Ascending aorta (tissue), 2 donors: Measurements from ENCODE around the gene CXCL13. TPM values are rescaled to one million over a fixed set of nuclear protein-coding genes. Genes with fewer than 3 reads are reported as not detected.
A peak's percentile ranks its signal among the peaks of the same experiment; 100 is the strongest.

Source experiments
- DNase-seq, 2 donors: peaks; one replicate each; pipeline ENCODE4 v3.0.0-alpha.2; 2019; ENCODE audit warnings: low spot score in 2 of 2
- H3K27ac ChIP-seq, 2 donors: fragments of 200-600 bp; sonication (generic); one replicate each; pipeline ENCODE4 v1.5.1; 2016 to 2017; ENCODE audit warnings: mild to moderate bottlenecking in 1 of 2
- H3K27me3 ChIP-seq: fragments of 200-600 bp; sonication (generic); one replicate; pipeline ENCODE4 v1.5.1; 2017
- H3K36me3 ChIP-seq, 2 donors: fragments of 200-600 bp; sonication (generic); one replicate each; pipeline ENCODE4 v1.5.1; 2016
- H3K4me1 ChIP-seq, 2 donors: fragments of 200-600 bp; sonication (generic); one replicate each; pipeline ENCODE4 v1.5.1; 2016 to 2017; ENCODE audit warnings: mild to moderate bottlenecking in 1 of 2
- H3K4me3 ChIP-seq, 2 donors: fragments of 200-600 bp; sonication (generic); one replicate each; pipeline ENCODE4 v1.5.1; 2016 to 2017; ENCODE audit warnings: mild to moderate bottlenecking in 1 of 2
- H3K9me3 ChIP-seq, 2 donors: fragments of 200-600 bp; sonication (generic); one replicate each; pipeline ENCODE4 v1.5.1; 2016
- intact Hi-C: fragments of 100-400 bp; cut with DNase I; formaldehyde crosslinking; loops from one replicate; pipeline ENCODE4 v1.15.1; 2023
- total RNA-seq: library from RNA; depleted of rRNA; stranded (reverse); fragments of >200 nt; gene quantifications from one replicate; pipeline ENCODE4 v1.1.0, GENCODE V29; 2016
- TF ChIP-seq, protein P1 (sequence below), 3 experiments: fragments of 200-600 bp in 2 of 3; fragments of 450-650 bp in 1 of 3; sonication (generic) in 2 of 3; IDR thresholded peaks; one replicate each; pipeline ENCODE4 v1.5.1; 2016 to 2019; ENCODE audit warnings: antibody characterized with exemption in 3 of 3, mild to moderate bottlenecking in 1 of 3, moderate library complexity in 1 of 3

CXCL13 gene
- total RNA-seq, 1 donor from 2014 or later: not detected

DNA sequence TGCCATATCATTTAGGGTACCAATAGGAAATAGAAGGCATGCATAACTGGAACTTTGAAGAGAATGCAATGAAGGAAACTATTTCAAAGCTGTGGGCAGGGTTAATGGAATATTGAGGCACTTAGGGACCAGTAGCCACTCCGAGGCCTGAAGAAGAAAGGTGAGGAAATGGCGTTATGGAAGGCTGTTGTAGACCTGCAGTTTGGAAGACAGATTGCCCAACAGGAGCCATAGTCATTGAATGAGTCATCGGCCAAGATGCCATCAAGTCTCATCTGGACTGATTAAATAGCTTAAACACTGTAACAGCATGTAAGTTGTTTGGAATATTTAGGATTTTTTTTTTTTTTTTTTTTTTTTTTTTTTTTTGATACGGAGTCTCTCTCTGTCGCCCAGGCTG is 11.6 kb downstream of the CXCL13 start:
- intact Hi-C loops: no loop called here

DNA sequence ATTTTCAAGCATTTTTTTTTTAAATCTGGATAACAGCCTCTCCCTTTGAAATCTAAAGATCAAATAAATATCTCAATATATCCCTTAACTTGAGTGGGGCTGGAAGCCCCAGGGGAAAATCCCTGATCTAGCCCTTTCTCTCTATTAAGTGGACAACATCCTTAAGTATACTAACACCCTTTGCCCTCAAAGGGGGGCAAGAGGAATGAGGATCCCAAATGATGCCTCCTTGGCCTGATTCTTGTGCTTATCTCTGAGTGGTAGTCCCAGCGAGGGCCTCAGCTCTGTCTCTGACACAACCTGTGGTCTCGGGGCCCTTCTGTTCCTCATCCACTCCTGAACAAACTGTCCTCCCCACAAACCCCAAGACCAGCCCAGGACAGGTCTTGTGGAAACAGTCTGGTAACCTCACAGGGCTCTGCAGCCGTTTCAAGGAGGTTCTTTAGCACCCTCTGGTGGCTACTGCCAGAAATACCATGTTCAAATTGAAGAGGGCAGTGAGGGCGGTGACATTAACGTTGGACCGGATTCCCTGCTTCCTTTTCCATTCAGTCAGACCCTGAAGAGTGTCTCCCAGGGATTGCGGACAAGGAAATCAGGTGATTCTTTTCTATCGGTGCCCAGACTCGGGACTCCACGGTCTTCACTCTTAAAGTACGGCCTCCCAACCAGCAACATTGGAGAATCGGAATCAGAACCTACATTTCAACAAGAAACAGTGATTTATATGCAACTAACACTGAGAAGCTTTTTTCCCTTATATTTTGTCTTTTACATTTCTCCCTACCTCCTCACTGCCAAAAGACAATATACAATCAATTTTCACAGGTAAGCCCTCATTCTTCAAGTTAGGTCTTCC is 13.0 kb downstream of the CXCL13 start:
- Histone ChIP-seq H3K4me1 (peaks cover 0 to 3% of the 10 kb centered on the region in 2 donors), H3K9me3 (no peaks in the 10 kb centered on the region), H3K27ac (no peak overlapping the region), H3K4me3 (peak overlapping the region in 1 of 2 donors; percentile 5), H3K36me3 (no peaks in the 10 kb centered on the region), H3K27me3 (no peaks in the 10 kb centered on the region)
- intact Hi-C loops: loop anchor here (1.0 kb wide), 1 partner anchor 233 kb away; no protein-coding TSS in a partner anchor
- TF ChIP-seq, protein P1, sequence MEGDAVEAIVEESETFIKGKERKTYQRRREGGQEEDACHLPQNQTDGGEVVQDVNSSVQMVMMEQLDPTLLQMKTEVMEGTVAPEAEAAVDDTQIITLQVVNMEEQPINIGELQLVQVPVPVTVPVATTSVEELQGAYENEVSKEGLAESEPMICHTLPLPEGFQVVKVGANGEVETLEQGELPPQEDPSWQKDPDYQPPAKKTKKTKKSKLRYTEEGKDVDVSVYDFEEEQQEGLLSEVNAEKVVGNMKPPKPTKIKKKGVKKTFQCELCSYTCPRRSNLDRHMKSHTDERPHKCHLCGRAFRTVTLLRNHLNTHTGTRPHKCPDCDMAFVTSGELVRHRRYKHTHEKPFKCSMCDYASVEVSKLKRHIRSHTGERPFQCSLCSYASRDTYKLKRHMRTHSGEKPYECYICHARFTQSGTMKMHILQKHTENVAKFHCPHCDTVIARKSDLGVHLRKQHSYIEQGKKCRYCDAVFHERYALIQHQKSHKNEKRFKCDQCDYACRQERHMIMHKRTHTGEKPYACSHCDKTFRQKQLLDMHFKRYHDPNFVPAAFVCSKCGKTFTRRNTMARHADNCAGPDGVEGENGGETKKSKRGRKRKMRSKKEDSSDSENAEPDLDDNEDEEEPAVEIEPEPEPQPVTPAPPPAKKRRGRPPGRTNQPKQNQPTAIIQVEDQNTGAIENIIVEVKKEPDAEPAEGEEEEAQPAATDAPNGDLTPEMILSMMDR (IDR thresholded peaks at IDR 0.05): peak; percentile 41 to 87 (median 67)
- DNase-seq: peak in 1 of 2 donors; percentile 79

More for the DNA sequence above, 11.6 kb downstream of the CXCL13 start:
- Histone ChIP-seq H3K36me3 (no peaks in the 10 kb centered on the region), H3K4me3 (no peak overlapping the region), H3K9me3 (no peaks in the 10 kb centered on the region), H3K27ac (no peak overlapping the region), H3K4me1 (peaks cover 0 to 3% of the 10 kb centered on the region in 2 donors), H3K27me3 (no peaks in the 10 kb centered on the region)
- DNase-seq: no peak
- TF ChIP-seq, protein P1 (IDR thresholded peaks at IDR 0.05): no peak

DNA sequence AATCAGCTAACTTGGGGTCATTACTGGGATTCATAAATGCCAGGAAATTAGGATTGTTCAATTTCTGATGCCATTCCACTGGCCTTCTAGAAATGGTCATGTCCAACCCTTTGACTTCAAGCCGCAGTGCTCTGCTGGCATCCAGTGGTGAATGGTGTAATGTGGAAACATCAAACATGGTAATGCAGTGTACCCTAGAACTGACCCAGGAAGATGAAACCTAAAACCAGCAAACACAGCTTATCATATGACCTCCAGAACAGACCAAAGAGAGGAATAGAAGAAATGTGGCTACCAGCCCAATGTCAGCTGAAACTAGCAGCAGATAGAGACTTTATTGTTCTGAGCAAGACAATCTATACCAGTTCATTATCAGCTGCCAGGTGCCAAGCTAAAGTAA is 13.8 kb downstream of the CXCL13 start:
- peaks cover 0 to 3% of the 10 kb centered on the region in 2 donors for H3K4me1 ChIP-seq
- no peaks in the 10 kb centered on the region for H3K36me3 ChIP-seq
- H3K27ac ChIP-seq: no peak overlapping the region
- DNase-seq: no peak
- no peaks in the 10 kb centered on the region for H3K27me3 ChIP-seq
- no peaks in the 10 kb centered on the region for H3K9me3 ChIP-seq
- TF ChIP-seq, protein P1 (IDR thresholded peaks at IDR 0.05): no peak
- intact Hi-C loops: no loop called here
- no peak overlapping the region for H3K4me3 ChIP-seq

DNA sequence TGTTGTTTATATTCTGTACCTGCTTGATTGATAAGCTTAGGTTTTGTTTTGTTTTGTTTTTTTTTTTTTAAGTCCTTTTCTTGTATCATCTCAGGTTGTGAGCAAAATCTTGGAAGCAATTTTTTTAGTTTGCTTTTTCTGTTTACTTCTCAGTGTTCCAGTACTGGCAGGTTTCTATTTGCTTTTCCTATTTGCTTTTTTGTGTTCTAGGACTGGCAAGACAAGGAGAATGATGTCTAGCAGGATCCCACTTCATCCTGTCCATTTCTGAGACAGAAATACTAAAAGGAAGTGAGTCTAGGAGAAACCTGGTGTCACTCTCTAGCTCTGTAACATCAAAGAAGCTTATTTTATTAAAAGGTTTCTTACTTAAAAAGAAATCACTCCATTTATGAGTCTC is 15.6 kb downstream of the CXCL13 start:
- no peak for DNase-seq
- TF ChIP-seq, protein P1 (IDR thresholded peaks at IDR 0.05): no peak
- no peaks in the 10 kb centered on the region for H3K36me3 ChIP-seq
- H3K27me3 ChIP-seq: no peaks in the 10 kb centered on the region
- intact Hi-C loops: no loop called here
- H3K9me3 ChIP-seq: no peaks in the 10 kb centered on the region
- H3K4me3 ChIP-seq: no peak overlapping the region
- H3K4me1 ChIP-seq: peaks cover 0 to 3% of the 10 kb centered on the region in 2 donors
- no peak overlapping the region for H3K27ac ChIP-seq

DNA sequence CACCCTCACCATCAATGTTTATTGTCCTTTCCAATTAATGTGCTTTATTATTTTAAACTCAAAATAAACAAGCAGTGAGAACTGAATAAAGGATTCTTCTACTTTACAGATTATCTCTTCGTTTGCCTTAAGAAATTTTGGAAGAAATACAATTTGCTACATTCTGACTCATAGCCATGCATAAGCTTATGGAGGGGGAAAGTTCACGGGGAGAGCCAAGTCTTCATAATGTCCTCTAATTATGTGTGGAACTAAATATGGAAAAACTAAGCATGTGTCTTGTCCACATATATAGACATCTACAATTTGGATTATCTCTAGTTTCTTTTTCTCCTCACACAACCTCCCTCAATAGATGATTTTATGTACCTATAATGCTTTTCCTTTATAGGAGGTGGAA is 17.5 kb downstream of the CXCL13 start:
- Histone ChIP-seq H3K9me3 (no peaks in the 10 kb centered on the region), H3K4me1 (peaks cover 0 to 3% of the 10 kb centered on the region in 2 donors), H3K4me3 (no peak overlapping the region), H3K36me3 (no peaks in the 10 kb centered on the region), H3K27me3 (no peaks in the 10 kb centered on the region), H3K27ac (no peak overlapping the region)
- no peak for DNase-seq
- intact Hi-C loops: no loop called here
- TF ChIP-seq, protein P1 (IDR thresholded peaks at IDR 0.05): no peak
